ENCODE measurements around the gene SLC29A4.
"Not testable (repeated sequence)": the region's sequence is repeated elsewhere in the genome, so short reads cannot be mapped to it uniquely, and the experiment has no call there.

SLC29A4 gene

DNA sequence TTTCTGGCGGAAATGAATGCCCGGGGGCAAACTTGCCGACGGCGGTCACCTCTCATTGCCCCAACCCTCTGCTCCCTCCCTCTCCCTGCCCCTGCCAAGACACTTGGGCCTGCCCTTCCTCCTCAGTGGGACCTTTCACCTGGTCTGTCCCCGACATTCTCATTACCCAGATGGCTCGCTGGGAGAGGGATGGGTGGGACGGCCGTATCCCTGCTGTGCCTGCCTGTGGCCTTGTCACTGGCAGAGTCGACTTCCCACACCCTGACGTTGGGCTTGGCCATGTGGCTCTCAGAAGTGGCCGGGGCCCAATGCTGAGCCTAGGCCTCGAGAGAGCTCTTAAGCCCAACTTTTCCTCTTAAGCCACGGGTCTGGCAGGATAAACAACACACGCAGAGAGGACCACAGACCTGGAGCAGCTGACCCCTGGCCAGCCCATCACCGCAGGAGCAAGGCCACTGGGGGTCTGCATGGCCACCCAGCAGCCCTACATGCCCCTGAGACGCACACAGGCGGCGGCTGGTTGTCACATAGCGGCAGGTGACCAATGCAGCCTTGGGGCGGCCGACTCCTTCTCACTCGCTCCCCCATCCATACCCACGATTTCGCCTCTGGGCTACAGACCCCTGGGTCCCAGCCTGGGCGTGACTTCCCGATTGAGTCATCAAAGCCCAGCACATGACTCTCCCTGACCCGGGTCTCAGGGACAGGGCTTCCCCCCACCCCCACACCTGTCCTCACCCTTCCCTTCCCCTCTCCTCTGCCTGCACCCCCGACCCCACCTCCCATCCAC, 40.1 kb downstream of the SLC29A4 start:
- peaks cover 52 to 53% of the 10 kb centered on the region in 2 donors for H3K36me3 ChIP-seq (ENCODE audit: control insufficient read depth in 2 of 2, insufficient read depth in 2 of 2, low read length in 2 of 2)
- no peaks in the 10 kb centered on the region for H3K9me3 ChIP-seq (ENCODE audit: control insufficient read depth in 2 of 2, low read length in 2 of 2)
- H3K4me1 ChIP-seq (ENCODE audit: control insufficient read depth in 2 of 2, insufficient read depth in 2 of 2, low read length in 2 of 2): no peaks in the 10 kb centered on the region
- no peak overlapping the region for H3K9ac ChIP-seq (ENCODE audit: low read depth in 1 of 2, low read length in 2 of 2)
- no peak overlapping the region for H3K4me3 ChIP-seq (ENCODE audit: low read length in 2 of 2)
- no peaks in the 10 kb centered on the region for H3K27me3 ChIP-seq (ENCODE audit: control insufficient read depth in 2 of 2, insufficient read depth in 2 of 2, low read length in 2 of 2)
- no peak overlapping the region for H3K27ac ChIP-seq (ENCODE audit: low read depth in 2 of 2, low read length in 2 of 2)

DNA sequence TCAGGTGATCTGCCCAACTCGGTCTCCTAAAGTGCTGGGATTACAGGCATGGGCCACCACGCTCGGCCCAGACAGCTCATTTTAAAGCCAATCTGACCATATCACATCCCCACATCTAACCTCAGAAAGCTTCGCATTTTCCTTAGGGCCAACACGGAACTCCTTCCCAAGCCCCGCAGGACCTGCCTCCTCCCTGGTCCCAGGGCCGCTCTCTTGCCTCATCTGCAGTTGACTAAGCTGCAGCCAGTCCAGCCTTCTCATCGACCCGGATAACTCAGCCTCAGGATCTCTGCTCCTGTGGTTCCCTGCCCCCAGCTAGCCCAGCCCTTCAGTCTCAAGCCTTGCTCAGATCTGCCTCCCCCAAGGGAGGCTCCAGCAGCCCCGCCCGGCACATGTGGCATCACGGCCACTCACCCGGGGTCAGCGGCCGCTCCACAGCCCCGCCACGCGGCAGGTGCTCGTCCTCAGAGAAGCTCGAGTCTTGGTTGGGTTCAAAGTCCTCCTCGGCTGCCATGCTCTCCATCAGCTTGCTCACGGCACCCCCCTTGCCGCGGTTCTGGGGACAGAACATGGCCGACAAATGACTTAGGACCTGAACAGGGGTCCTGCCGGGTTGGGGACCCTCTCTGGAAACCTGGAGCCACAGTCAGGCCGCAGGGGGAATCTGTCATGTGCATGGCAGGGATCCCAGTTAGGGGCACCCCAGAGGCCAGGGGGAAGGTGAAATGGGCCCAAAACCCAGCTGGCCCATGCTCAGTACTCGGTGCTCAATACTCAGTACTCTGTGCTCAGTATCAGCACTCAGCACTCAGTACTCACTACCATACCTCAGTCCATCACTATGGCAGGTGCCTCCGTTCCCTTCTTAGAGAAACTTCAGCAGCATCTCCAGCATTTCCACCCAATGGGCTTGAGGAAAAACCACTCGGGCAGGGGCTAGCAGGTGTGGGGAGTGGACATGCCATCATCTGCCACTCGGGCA, 41.3 kb downstream of the SLC29A4 start:
- H3K36me3 ChIP-seq (ENCODE audit: control insufficient read depth in 2 of 2, insufficient read depth in 2 of 2, low read length in 2 of 2): peaks cover 48% of the 10 kb centered on the region in 2 donors
- not testable (repeated sequence) for H3K4me3 ChIP-seq (ENCODE audit: low read length in 2 of 2); H3K27me3 ChIP-seq (ENCODE audit: control insufficient read depth in 2 of 2, insufficient read depth in 2 of 2, low read length in 2 of 2); H3K4me1 ChIP-seq (ENCODE audit: control insufficient read depth in 2 of 2, insufficient read depth in 2 of 2, low read length in 2 of 2); H3K9ac ChIP-seq (ENCODE audit: low read depth in 1 of 2, low read length in 2 of 2); H3K9me3 ChIP-seq (ENCODE audit: control insufficient read depth in 2 of 2, low read length in 2 of 2); H3K27ac ChIP-seq (ENCODE audit: low read depth in 2 of 2, low read length in 2 of 2)

DNA sequence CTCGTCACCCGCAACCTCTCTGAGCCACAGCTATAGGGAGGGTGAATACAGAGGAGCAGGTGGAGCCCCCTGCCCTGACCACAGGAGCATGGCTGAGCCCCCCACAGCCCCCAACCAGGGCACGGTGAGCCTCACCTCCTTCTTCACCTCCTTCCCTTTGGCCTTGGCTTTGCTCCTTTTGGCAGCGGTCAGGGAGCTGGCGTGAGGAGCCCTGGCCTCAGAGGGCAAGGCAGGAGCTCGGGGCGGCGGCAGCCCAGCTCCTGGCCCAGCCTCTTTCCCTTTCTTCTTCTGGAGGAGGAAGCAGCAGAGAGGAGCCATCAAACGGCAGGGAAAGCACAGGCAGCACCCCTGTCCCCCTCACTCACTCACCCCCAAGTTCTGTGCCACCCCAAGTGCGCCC, 42.2 kb downstream of the SLC29A4 start:
- H3K9me3 ChIP-seq (ENCODE audit: control insufficient read depth in 2 of 2, low read length in 2 of 2): no peaks in the 10 kb centered on the region
- H3K36me3 ChIP-seq (ENCODE audit: control insufficient read depth in 2 of 2, insufficient read depth in 2 of 2, low read length in 2 of 2): peaks cover 47 to 49% of the 10 kb centered on the region in 2 donors
- no peak overlapping the region for H3K9ac ChIP-seq (ENCODE audit: low read depth in 1 of 2, low read length in 2 of 2)
- H3K27me3 ChIP-seq (ENCODE audit: control insufficient read depth in 2 of 2, insufficient read depth in 2 of 2, low read length in 2 of 2): no peaks in the 10 kb centered on the region
- H3K27ac ChIP-seq (ENCODE audit: low read depth in 2 of 2, low read length in 2 of 2): no peak overlapping the region
- no peak overlapping the region for H3K4me3 ChIP-seq (ENCODE audit: low read length in 2 of 2)
- H3K4me1 ChIP-seq (ENCODE audit: control insufficient read depth in 2 of 2, insufficient read depth in 2 of 2, low read length in 2 of 2): no peaks in the 10 kb centered on the region

DNA sequence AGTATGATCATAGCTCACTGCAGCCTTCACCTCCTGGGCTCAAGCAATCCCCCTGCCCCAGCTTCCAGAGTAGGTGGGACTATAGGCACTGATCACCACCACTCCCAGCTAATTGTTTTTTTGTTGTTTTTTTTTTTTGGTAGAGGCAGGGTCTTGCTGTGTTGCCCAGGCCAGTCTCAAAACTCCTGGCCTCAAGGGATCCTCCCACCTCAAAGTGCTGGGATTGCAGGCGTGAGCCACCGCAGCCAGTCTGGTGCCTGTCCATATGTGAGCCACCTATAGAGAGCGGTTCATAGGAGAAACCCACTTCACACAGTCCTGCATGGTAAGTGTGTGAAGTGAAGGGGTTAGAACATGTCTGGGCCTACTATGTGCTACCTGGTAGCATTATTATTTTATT, 47.5 kb downstream of the SLC29A4 start:
- no peaks in the 10 kb centered on the region for H3K9me3 ChIP-seq (ENCODE audit: control insufficient read depth in 2 of 2, low read length in 2 of 2)
- H3K4me3 ChIP-seq (ENCODE audit: low read length in 2 of 2): no peak overlapping the region
- no peak overlapping the region for H3K9ac ChIP-seq (ENCODE audit: low read depth in 1 of 2, low read length in 2 of 2)
- H3K27me3 ChIP-seq (ENCODE audit: control insufficient read depth in 2 of 2, insufficient read depth in 2 of 2, low read length in 2 of 2): no peaks in the 10 kb centered on the region
- H3K36me3 ChIP-seq (ENCODE audit: control insufficient read depth in 2 of 2, insufficient read depth in 2 of 2, low read length in 2 of 2): peaks cover 39 to 41% of the 10 kb centered on the region in 2 donors
- peaks cover 6 to 14% of the 10 kb centered on the region in 2 donors for H3K4me1 ChIP-seq (ENCODE audit: control insufficient read depth in 2 of 2, insufficient read depth in 2 of 2, low read length in 2 of 2)
- no peak overlapping the region for H3K27ac ChIP-seq (ENCODE audit: low read depth in 2 of 2, low read length in 2 of 2)

DNA sequence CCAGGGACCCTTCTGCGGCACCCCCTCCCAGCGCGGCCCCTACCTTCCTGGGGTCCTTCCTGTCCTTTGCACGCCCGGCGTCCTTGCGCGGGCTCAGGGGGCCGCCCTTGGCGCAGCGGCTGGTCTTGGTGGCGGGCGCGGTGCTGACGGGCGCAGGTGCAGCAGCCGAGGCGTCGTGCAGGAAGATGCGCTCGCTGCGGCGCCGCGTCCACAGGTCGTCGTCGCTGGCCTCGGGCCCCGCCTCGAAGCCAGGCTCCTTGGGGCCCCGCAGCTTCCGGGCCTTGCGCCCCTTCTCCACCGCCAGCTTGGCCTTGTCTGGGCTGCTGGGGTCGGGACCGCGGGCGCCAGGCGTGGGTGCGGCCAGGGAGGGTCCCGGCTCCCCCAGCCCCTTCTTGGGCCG, 49.8 kb downstream of the SLC29A4 start:
- peaks cover 6 to 14% of the 10 kb centered on the region in 2 donors for H3K4me1 ChIP-seq (ENCODE audit: control insufficient read depth in 2 of 2, insufficient read depth in 2 of 2, low read length in 2 of 2)
- no peak overlapping the region for H3K4me3 ChIP-seq (ENCODE audit: low read length in 2 of 2)
- no peak overlapping the region for H3K27ac ChIP-seq (ENCODE audit: low read depth in 2 of 2, low read length in 2 of 2)
- H3K9me3 ChIP-seq (ENCODE audit: control insufficient read depth in 2 of 2, low read length in 2 of 2): no peaks in the 10 kb centered on the region
- H3K36me3 ChIP-seq (ENCODE audit: control insufficient read depth in 2 of 2, insufficient read depth in 2 of 2, low read length in 2 of 2): peaks cover 42 to 48% of the 10 kb centered on the region in 2 donors
- no peaks in the 10 kb centered on the region for H3K27me3 ChIP-seq (ENCODE audit: control insufficient read depth in 2 of 2, insufficient read depth in 2 of 2, low read length in 2 of 2)
- no peak overlapping the region for H3K9ac ChIP-seq (ENCODE audit: low read depth in 1 of 2, low read length in 2 of 2)

DNA sequence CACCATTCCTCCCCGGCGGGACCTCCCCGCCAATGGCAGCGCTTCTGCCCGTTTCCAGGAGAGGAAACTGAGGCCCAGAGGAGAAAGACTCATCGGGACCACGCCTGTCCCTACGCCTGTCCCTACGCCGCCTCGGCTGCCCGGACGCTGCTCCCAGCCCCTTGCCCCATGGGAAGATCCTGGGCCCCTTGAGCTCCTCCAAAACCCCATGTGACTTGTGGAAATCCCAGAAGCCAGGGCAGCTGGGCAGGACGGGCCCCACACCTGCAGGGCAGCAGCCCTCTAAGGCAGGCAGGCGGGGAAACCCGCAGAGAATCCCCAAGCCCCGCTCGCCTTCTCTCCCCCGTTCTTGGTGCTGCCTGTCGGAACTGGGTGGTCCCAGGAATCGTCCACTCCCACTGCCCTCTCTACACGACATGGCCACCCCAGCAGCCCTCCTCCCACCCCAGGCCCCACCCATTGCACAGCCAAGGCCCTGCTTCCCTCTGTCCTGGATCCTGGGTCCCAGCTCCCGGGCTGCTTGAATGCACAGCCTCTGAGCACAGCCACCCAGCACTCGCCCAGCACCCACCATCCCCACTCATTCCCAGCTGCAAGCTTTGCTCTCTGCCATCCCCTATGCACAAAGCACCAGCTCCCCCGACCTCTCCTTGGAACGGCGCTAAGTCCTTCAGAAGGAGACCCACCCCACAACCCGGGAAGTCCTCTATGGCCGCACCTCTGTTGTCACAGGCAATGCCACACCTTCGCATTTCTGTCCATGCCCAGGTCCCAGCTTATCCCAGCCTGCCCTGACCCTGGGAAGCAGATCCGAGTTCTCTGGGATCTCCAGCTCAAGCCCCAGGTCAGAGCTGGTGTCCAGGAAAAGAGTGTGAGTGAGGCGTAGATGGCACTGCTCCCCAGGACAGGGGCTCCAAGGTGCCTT, 50.6 kb downstream of the SLC29A4 start:
- peaks cover 6 to 14% of the 10 kb centered on the region in 2 donors for H3K4me1 ChIP-seq (ENCODE audit: control insufficient read depth in 2 of 2, insufficient read depth in 2 of 2, low read length in 2 of 2)
- peak overlapping the region in 1 of 2 donors; percentile 53 for H3K27ac ChIP-seq (ENCODE audit: low read depth in 2 of 2, low read length in 2 of 2)
- H3K9ac ChIP-seq (ENCODE audit: low read depth in 1 of 2, low read length in 2 of 2): no peak overlapping the region
- H3K9me3 ChIP-seq (ENCODE audit: control insufficient read depth in 2 of 2, low read length in 2 of 2): no peaks in the 10 kb centered on the region
- no peaks in the 10 kb centered on the region for H3K27me3 ChIP-seq (ENCODE audit: control insufficient read depth in 2 of 2, insufficient read depth in 2 of 2, low read length in 2 of 2)
- no peak overlapping the region for H3K4me3 ChIP-seq (ENCODE audit: low read length in 2 of 2)
- peaks cover 45 to 50% of the 10 kb centered on the region in 2 donors for H3K36me3 ChIP-seq (ENCODE audit: control insufficient read depth in 2 of 2, insufficient read depth in 2 of 2, low read length in 2 of 2)

DNA sequence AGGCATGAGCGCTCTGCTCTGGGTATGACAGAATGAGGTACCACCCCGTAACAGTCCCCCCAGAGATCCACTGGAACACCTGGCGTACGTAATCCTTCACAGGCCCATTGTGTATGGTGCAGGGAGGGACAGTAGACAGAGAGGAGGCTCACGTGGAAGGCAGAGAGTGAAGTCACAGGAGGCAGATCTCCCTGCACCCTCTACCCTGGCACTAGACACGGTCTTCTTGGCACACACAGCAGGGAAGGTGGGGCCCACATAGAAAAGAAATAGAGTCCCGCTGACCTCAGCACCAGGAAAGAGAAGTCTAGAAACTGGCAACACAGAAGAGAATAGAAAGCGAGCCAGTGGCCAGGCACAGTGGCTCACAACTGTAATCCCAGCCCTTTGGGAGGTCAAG, 51.9 kb downstream of the SLC29A4 start:
- Histone ChIP-seq H3K27ac (ENCODE audit: low read depth in 2 of 2, low read length in 2 of 2) (no peak overlapping the region), H3K27me3 (ENCODE audit: control insufficient read depth in 2 of 2, insufficient read depth in 2 of 2, low read length in 2 of 2) (no peaks in the 10 kb centered on the region), H3K4me3 (ENCODE audit: low read length in 2 of 2) (no peak overlapping the region), H3K9ac (ENCODE audit: low read depth in 1 of 2, low read length in 2 of 2) (no peak overlapping the region), H3K9me3 (ENCODE audit: control insufficient read depth in 2 of 2, low read length in 2 of 2) (no peaks in the 10 kb centered on the region), H3K36me3 (ENCODE audit: control insufficient read depth in 2 of 2, insufficient read depth in 2 of 2, low read length in 2 of 2) (peaks cover 46 to 54% of the 10 kb centered on the region in 2 donors), H3K4me1 (ENCODE audit: control insufficient read depth in 2 of 2, insufficient read depth in 2 of 2, low read length in 2 of 2) (peaks cover 6 to 14% of the 10 kb centered on the region in 2 donors)

DNA sequence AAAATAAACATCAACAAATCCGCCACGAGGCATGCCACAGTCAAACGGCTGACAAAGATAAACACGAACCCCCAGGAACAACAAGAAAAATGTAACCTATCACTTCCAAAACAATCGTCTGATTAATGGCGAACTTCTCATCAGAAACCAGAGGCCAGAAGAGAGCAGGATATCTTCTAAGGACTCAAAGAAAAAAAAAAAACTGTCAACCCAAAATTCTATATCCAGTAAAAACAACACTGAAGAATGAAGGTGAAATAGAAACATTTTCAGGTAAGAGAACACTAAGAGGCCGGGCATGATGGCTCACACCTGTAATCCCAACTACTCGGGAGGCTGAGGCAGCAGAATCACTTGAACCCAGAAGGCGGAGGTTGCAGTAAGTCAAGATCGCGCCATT, 54.3 kb downstream of the SLC29A4 start:
- H3K9me3 ChIP-seq (ENCODE audit: control insufficient read depth in 2 of 2, low read length in 2 of 2): no peaks in the 10 kb centered on the region
- no peak overlapping the region for H3K4me3 ChIP-seq (ENCODE audit: low read length in 2 of 2)
- H3K4me1 ChIP-seq (ENCODE audit: control insufficient read depth in 2 of 2, insufficient read depth in 2 of 2, low read length in 2 of 2): peaks cover 6 to 14% of the 10 kb centered on the region in 2 donors
- H3K27ac ChIP-seq (ENCODE audit: low read depth in 2 of 2, low read length in 2 of 2): no peak overlapping the region
- H3K9ac ChIP-seq (ENCODE audit: low read depth in 1 of 2, low read length in 2 of 2): no peak overlapping the region
- H3K36me3 ChIP-seq (ENCODE audit: control insufficient read depth in 2 of 2, insufficient read depth in 2 of 2, low read length in 2 of 2): peaks cover 38 to 49% of the 10 kb centered on the region in 2 donors
- no peaks in the 10 kb centered on the region for H3K27me3 ChIP-seq (ENCODE audit: control insufficient read depth in 2 of 2, insufficient read depth in 2 of 2, low read length in 2 of 2)

DNA sequence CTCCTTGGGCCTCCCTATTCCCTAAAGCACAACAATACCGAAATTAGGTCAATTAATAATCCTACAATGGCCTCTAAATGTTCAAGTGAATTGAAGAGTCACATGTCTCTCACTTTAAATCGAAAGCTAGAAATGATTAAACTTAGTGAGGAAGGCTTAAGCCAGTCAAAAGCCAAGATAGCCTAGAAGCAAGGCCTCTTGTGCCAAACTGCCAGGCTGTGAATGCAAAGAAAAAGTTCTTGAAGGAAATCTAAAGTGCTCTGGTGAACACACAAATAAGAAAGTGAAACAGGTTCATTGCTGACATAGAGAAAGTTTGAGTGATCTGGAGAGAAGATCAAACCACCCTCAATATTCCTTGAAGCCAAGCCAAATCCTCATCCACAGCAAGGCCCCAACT, 57.2 kb downstream of the SLC29A4 start:
- no peaks in the 10 kb centered on the region for H3K27me3 ChIP-seq (ENCODE audit: control insufficient read depth in 2 of 2, insufficient read depth in 2 of 2, low read length in 2 of 2)
- peaks cover 0 to 3% of the 10 kb centered on the region in 2 donors for H3K9me3 ChIP-seq (ENCODE audit: control insufficient read depth in 2 of 2, low read length in 2 of 2)
- no peak overlapping the region for H3K27ac ChIP-seq (ENCODE audit: low read depth in 2 of 2, low read length in 2 of 2)
- H3K4me3 ChIP-seq (ENCODE audit: low read length in 2 of 2): no peak overlapping the region
- H3K9ac ChIP-seq (ENCODE audit: low read depth in 1 of 2, low read length in 2 of 2): no peak overlapping the region
- peaks cover 48 to 53% of the 10 kb centered on the region in 2 donors for H3K36me3 ChIP-seq (ENCODE audit: control insufficient read depth in 2 of 2, insufficient read depth in 2 of 2, low read length in 2 of 2)
- H3K4me1 ChIP-seq (ENCODE audit: control insufficient read depth in 2 of 2, insufficient read depth in 2 of 2, low read length in 2 of 2): no peaks in the 10 kb centered on the region
